ENCODE results near the gene VTCN1. TPM values are rescaled to one million over a fixed set of nuclear protein-coding genes. Genes with fewer than 3 reads are reported as not detected.

The VTCN1 gene
- polyA plus RNA-seq, 4 donors, result 0.03 to 0.27 (median 0.10) TPM; not detected in 1

GRCh38 chr1:117138561-117138960 is 72.2 kb downstream of the VTCN1 start:
- DNase-seq, result no peak
- WGBS, 3 donors, result 88 to 100% (median 100%) methylated on average over 1 of the region's 1 CpG
- H3K27me3 ChIP-seq (ENCODE audit: control insufficient read depth in 3 of 3, insufficient read depth in 3 of 3, low read length in 3 of 3), result no peaks in the 10 kb centered on the region

GRCh38 chr1:117138106-117138505 is 72.6 kb downstream of the VTCN1 start:
- WGBS, 3 donors, result 91 to 93% (median 93%) methylated on average over 3 of the region's 3 CpGs
- no peak for FAIRE-seq
- Histone ChIP-seq H3K9me3 (ENCODE audit: control insufficient read depth in 2 of 2, insufficient read depth in 1 of 2, low read depth in 1 of 2, low read length in 1 of 2) (no peaks in the 10 kb centered on the region), H3K4me1 (ENCODE audit: control insufficient read depth in 3 of 3, insufficient read depth in 2 of 3, low read depth in 1 of 3, low read length in 2 of 3) (no peaks in the 10 kb centered on the region), H3K4me3 (ENCODE audit: low read depth in 1 of 3, low read length in 3 of 3) (no peak overlapping the region), H3K27me3 (ENCODE audit: control insufficient read depth in 3 of 3, insufficient read depth in 3 of 3, low read length in 3 of 3) (no peaks in the 10 kb centered on the region), H3K27ac (ENCODE audit: low read depth in 1 of 3, low read length in 2 of 3) (no peak overlapping the region), H3K36me3 (ENCODE audit: control insufficient read depth in 3 of 3, insufficient read depth in 2 of 3, low read depth in 1 of 3, low read length in 3 of 3) (no peaks in the 10 kb centered on the region)
- no peak for DNase-seq

More at GRCh38 chr1:117138561-117138960, 72.2 kb downstream of the VTCN1 start:
- no peaks in the 10 kb centered on the region for H3K36me3 ChIP-seq (ENCODE audit: control insufficient read depth in 3 of 3, insufficient read depth in 2 of 3, low read depth in 1 of 3, low read length in 3 of 3)
- FAIRE-seq, result no peak
- no peaks in the 10 kb centered on the region for H3K4me1 ChIP-seq (ENCODE audit: control insufficient read depth in 3 of 3, insufficient read depth in 2 of 3, low read depth in 1 of 3, low read length in 2 of 3)
- no peak overlapping the region for H3K4me3 ChIP-seq (ENCODE audit: low read depth in 1 of 3, low read length in 3 of 3)
- H3K27ac ChIP-seq (ENCODE audit: low read depth in 1 of 3, low read length in 2 of 3), result no peak overlapping the region
- H3K9me3 ChIP-seq (ENCODE audit: control insufficient read depth in 2 of 2, insufficient read depth in 1 of 2, low read depth in 1 of 2, low read length in 1 of 2), result no peaks in the 10 kb centered on the region

GRCh38 chr1:117137281-117137855 is 73.4 kb downstream of the VTCN1 start:
- WGBS, 3 donors, result 74 to 79% (median 77%) methylated on average over 3 of the region's 3 CpGs
- H3K4me1 ChIP-seq (ENCODE audit: control insufficient read depth in 3 of 3, insufficient read depth in 2 of 3, low read depth in 1 of 3, low read length in 2 of 3), result no peaks in the 10 kb centered on the region
- no peaks in the 10 kb centered on the region for H3K36me3 ChIP-seq (ENCODE audit: control insufficient read depth in 3 of 3, insufficient read depth in 2 of 3, low read depth in 1 of 3, low read length in 3 of 3)
- H3K27me3 ChIP-seq (ENCODE audit: control insufficient read depth in 3 of 3, insufficient read depth in 3 of 3, low read length in 3 of 3), result no peaks in the 10 kb centered on the region
- H3K27ac ChIP-seq (ENCODE audit: low read depth in 1 of 3, low read length in 2 of 3), result no peak overlapping the region
- FAIRE-seq (no peak), DNase-seq (no peak)
- H3K9me3 ChIP-seq (ENCODE audit: control insufficient read depth in 2 of 2, insufficient read depth in 1 of 2, low read depth in 1 of 2, low read length in 1 of 2), result no peaks in the 10 kb centered on the region
- no peak overlapping the region for H3K4me3 ChIP-seq (ENCODE audit: low read depth in 1 of 3, low read length in 3 of 3)

GRCh38 chr1:117136749-117137148 is 74.0 kb downstream of the VTCN1 start:
- H3K4me3 ChIP-seq (ENCODE audit: low read depth in 1 of 3, low read length in 3 of 3), result no peak overlapping the region
- WGBS, 3 donors, result 45 to 67% (median 58%) methylated on average over 2 of the region's 2 CpGs
- DNase-seq, result no peak

GRCh38 chr1:117135329-117135728 is 75.4 kb downstream of the VTCN1 start:
- H3K27me3 ChIP-seq (ENCODE audit: control insufficient read depth in 3 of 3, insufficient read depth in 3 of 3, low read length in 3 of 3), result no peaks in the 10 kb centered on the region
- H3K27ac ChIP-seq (ENCODE audit: low read depth in 1 of 3, low read length in 2 of 3), result no peak overlapping the region
- H3K36me3 ChIP-seq (ENCODE audit: control insufficient read depth in 3 of 3, insufficient read depth in 2 of 3, low read depth in 1 of 3, low read length in 3 of 3), result no peaks in the 10 kb centered on the region
- no peaks in the 10 kb centered on the region for H3K4me1 ChIP-seq (ENCODE audit: control insufficient read depth in 3 of 3, insufficient read depth in 2 of 3, low read depth in 1 of 3, low read length in 2 of 3)
- 82 to 89% (median 84%) methylated on average over 2 of the region's 2 CpGs for WGBS, 3 donors
- H3K9me3 ChIP-seq (ENCODE audit: control insufficient read depth in 2 of 2, insufficient read depth in 1 of 2, low read depth in 1 of 2, low read length in 1 of 2), result no peaks in the 10 kb centered on the region
- no peak for FAIRE-seq
- no peak for DNase-seq
- no peak overlapping the region for H3K4me3 ChIP-seq (ENCODE audit: low read depth in 1 of 3, low read length in 3 of 3)

More at GRCh38 chr1:117136749-117137148, 74.0 kb downstream of the VTCN1 start:
- no peak for FAIRE-seq
- Histone ChIP-seq H3K9me3 (ENCODE audit: control insufficient read depth in 2 of 2, insufficient read depth in 1 of 2, low read depth in 1 of 2, low read length in 1 of 2) (no peaks in the 10 kb centered on the region), H3K27ac (ENCODE audit: low read depth in 1 of 3, low read length in 2 of 3) (no peak overlapping the region), H3K4me1 (ENCODE audit: control insufficient read depth in 3 of 3, insufficient read depth in 2 of 3, low read depth in 1 of 3, low read length in 2 of 3) (no peaks in the 10 kb centered on the region), H3K27me3 (ENCODE audit: control insufficient read depth in 3 of 3, insufficient read depth in 3 of 3, low read length in 3 of 3) (no peaks in the 10 kb centered on the region), H3K36me3 (ENCODE audit: control insufficient read depth in 3 of 3, insufficient read depth in 2 of 3, low read depth in 1 of 3, low read length in 3 of 3) (no peaks in the 10 kb centered on the region)

GRCh38 chr1:117130526-117130925 is 80.2 kb downstream of the VTCN1 start:
- no peak for FAIRE-seq
- no peak overlapping the region for H3K4me3 ChIP-seq (ENCODE audit: low read depth in 1 of 3, low read length in 3 of 3)
- DNase-seq, result no peak
- H3K36me3 ChIP-seq (ENCODE audit: control insufficient read depth in 3 of 3, insufficient read depth in 2 of 3, low read depth in 1 of 3, low read length in 3 of 3), result no peaks in the 10 kb centered on the region
- H3K27ac ChIP-seq (ENCODE audit: low read depth in 1 of 3, low read length in 2 of 3), result no peak overlapping the region
- H3K4me1 ChIP-seq (ENCODE audit: control insufficient read depth in 3 of 3, insufficient read depth in 2 of 3, low read depth in 1 of 3, low read length in 2 of 3), result peaks cover 0 to 3% (median 0%) of the 10 kb centered on the region in 3 donors
- no peaks in the 10 kb centered on the region for H3K9me3 ChIP-seq (ENCODE audit: control insufficient read depth in 2 of 2, insufficient read depth in 1 of 2, low read depth in 1 of 2, low read length in 1 of 2)
- WGBS, 3 donors, result 91 to 95% (median 93%) methylated on average over 4 of the region's 4 CpGs
- H3K27me3 ChIP-seq (ENCODE audit: control insufficient read depth in 3 of 3, insufficient read depth in 3 of 3, low read length in 3 of 3), result peaks cover 0 to 2% (median 0%) of the 10 kb centered on the region in 3 donors

- Histone ChIP-seq H3K9me3 (ENCODE audit: control insufficient read depth in 2 of 2, insufficient read depth in 1 of 2, low read depth in 1 of 2, low read length in 1 of 2) (no peaks in the 10 kb centered on the region), H3K27ac (ENCODE audit: low read depth in 1 of 3, low read length in 2 of 3) (no peak overlapping the region), H3K27me3 (ENCODE audit: control insufficient read depth in 3 of 3, insufficient read depth in 3 of 3, low read length in 3 of 3) (peaks cover 0 to 2% (median 0%) of the 10 kb centered on the region in 3 donors), H3K4me1 (ENCODE audit: control insufficient read depth in 3 of 3, insufficient read depth in 2 of 3, low read depth in 1 of 3, low read length in 2 of 3) (peaks cover 0 to 3% (median 0%) of the 10 kb centered on the region in 3 donors), H3K4me3 (ENCODE audit: low read depth in 1 of 3, low read length in 3 of 3) (no peak overlapping the region), H3K36me3 (ENCODE audit: control insufficient read depth in 3 of 3, insufficient read depth in 2 of 3, low read depth in 1 of 3, low read length in 3 of 3) (no peaks in the 10 kb centered on the region)
- peak; percentile 33 for FAIRE-seq
- WGBS, 3 donors, result 27 to 31% (median 28%) methylated on average over 5 of the region's 5 CpGs
- peak; percentile 38 to 43 for DNase-seq
These were observed 82.2 kb downstream of the VTCN1 start for GRCh38 chr1:117128323-117129079.

GRCh38 chr1:117127795-117128194 is 82.9 kb downstream of the VTCN1 start:
- Histone ChIP-seq H3K27me3 (ENCODE audit: control insufficient read depth in 3 of 3, insufficient read depth in 3 of 3, low read length in 3 of 3) (peaks cover 0 to 2% (median 0%) of the 10 kb centered on the region in 3 donors), H3K27ac (ENCODE audit: low read depth in 1 of 3, low read length in 2 of 3) (no peak overlapping the region), H3K4me3 (ENCODE audit: low read depth in 1 of 3, low read length in 3 of 3) (no peak overlapping the region), H3K4me1 (ENCODE audit: control insufficient read depth in 3 of 3, insufficient read depth in 2 of 3, low read depth in 1 of 3, low read length in 2 of 3) (peaks cover 0 to 3% (median 0%) of the 10 kb centered on the region in 3 donors), H3K9me3 (ENCODE audit: control insufficient read depth in 2 of 2, insufficient read depth in 1 of 2, low read depth in 1 of 2, low read length in 1 of 2) (no peaks in the 10 kb centered on the region), H3K36me3 (ENCODE audit: control insufficient read depth in 3 of 3, insufficient read depth in 2 of 3, low read depth in 1 of 3, low read length in 3 of 3) (no peaks in the 10 kb centered on the region)
- FAIRE-seq, result no peak
- DNase-seq, result no peak

All from small intestine (tissue), 7 donors.